GM12878 (cell line): ENCODE data around the gene DDHD1. TPM values are rescaled to one million over a fixed set of nuclear protein-coding genes. Genes with fewer than 3 reads are reported as not detected.

Experiments
- ATAC-seq: fragments of 200-7000 bp; cut with Tn5 transposase; 3 replicates; pipeline ENCODE4 v1.9.1; 2020; ENCODE audit warnings: mild to moderate bottlenecking, moderate library complexity
- BruUV-seq: library from RNA; stranded (reverse); fragments of 400-500 nt; replicated peaks from 2 replicates; lab custom pipeline; 2021; lab: Mats Ljungman, UMichigan
- CTCF ChIA-PET: fragments of 300-600 bp; sonication (Branson Sonifier 250); formaldehyde crosslinking; extraction: SDS; loops from one replicate; lab custom pipeline; 2021; ENCODE audit warnings: inconsistent platforms; lab: Yijun Ruan, JAX
- POLR2A ChIA-PET: fragments of 350-600 bp; formaldehyde crosslinking; extraction: SDS; loops from one replicate; lab custom pipeline; 2021; ENCODE audit warnings: inconsistent platforms; lab: Charles Lee
- RAD21 ChIA-PET: fragments of 300-600 bp; sonication (Branson Sonifier 250); formaldehyde crosslinking; loops from one replicate; lab custom pipeline; 2023; ENCODE audit warnings: antibody characterized with exemption; ENCODE audit not compliant: unreplicated experiment; lab: Charles Lee
- SMC1A ChIA-PET: fragments of 300-600 bp; sonication (Branson Sonifier 250); formaldehyde crosslinking; loops from one replicate; lab custom pipeline; 2023; ENCODE audit not compliant: unreplicated experiment, uncharacterized antibody; lab: Charles Lee
- DNase-seq: peaks from one replicate; pipeline ENCODE4 v3.0.0-alpha.2; 2011; ENCODE audit warnings: low read depth, low spot score
- FAIRE-seq: peaks from 3 replicates; lab custom pipeline; 2011; peaks lifted over from hg19 to GRCh38; lab: Jason Lieb, UNC
- H2AFZ ChIP-seq: 2 replicates; pipeline ENCODE4 v1.6.0; 2011; ENCODE audit warnings: low read depth, low read length, control low read depth; ENCODE audit not compliant: control insufficient read depth
- H3K27ac ChIP-seq: 2 replicates; pipeline ENCODE4 v1.5.1; 2011; ENCODE audit warnings: control low read depth; ENCODE audit not compliant: control insufficient read depth, insufficient read depth
- H3K27me3 ChIP-seq, 2 experiments: replicated peaks in 1 of 2; 2 replicates each; pipeline versions ENCODE4 v1.6.0 to v1.6.1; 2011; ENCODE audit warnings: low read length in 1 of 2; ENCODE audit not compliant: control insufficient read depth in 2 of 2, insufficient read depth in 2 of 2
- H3K36me3 ChIP-seq, 2 experiments: 2 replicates each; pipeline ENCODE4 v1.5.1; 2011; ENCODE audit warnings: low read length in 1 of 2; ENCODE audit not compliant: control insufficient read depth in 2 of 2, insufficient read depth in 2 of 2
- H3K4me1 ChIP-seq: 2 replicates; pipeline ENCODE4 v1.6.1; 2011; ENCODE audit warnings: mild to moderate bottlenecking, low read length, moderate library complexity, mixed read lengths; ENCODE audit not compliant: control insufficient read depth, insufficient read depth
- H3K4me2 ChIP-seq: 2 replicates; pipeline ENCODE4 v1.6.0; 2011; ENCODE audit warnings: control low read depth; ENCODE audit not compliant: control insufficient read depth, insufficient read depth
- H3K4me3 ChIP-seq: fragments of 200-600 bp; sonication (generic); 2 replicates; pipeline ENCODE4 v1.5.1; 2016
- H3K79me2 ChIP-seq: 2 replicates; pipeline ENCODE4 v1.6.0; 2011; ENCODE audit warnings: low read length; ENCODE audit not compliant: control insufficient read depth, insufficient read depth
- H3K9ac ChIP-seq: 2 replicates; pipeline ENCODE4 v1.8.0; 2011; ENCODE audit warnings: low read length, control low read depth, mixed read lengths; ENCODE audit not compliant: control insufficient read depth, insufficient read depth
- H3K9me3 ChIP-seq: replicated peaks from 3 replicates; pipeline ENCODE4 v1.5.1; 2011; ENCODE audit warnings: mild to moderate bottlenecking, low read length; ENCODE audit not compliant: control insufficient read depth, insufficient read depth
- H4K20me1 ChIP-seq: 2 replicates; pipeline ENCODE4 v1.6.0; 2011; ENCODE audit not compliant: control insufficient read depth, insufficient read depth
- CBFB ChIP-seq: IDR thresholded peaks from 2 replicates; pipeline ENCODE4 v1.6.1; 2016; ENCODE audit warnings: antibody characterized with exemption, low read depth
- CBX5 ChIP-seq: sonication (generic); IDR thresholded peaks from 2 replicates; pipeline ENCODE4 v1.6.1; 2016; ENCODE audit warnings: low read depth, moderate library complexity, mild to moderate bottlenecking, inconsistent platforms
- CHD4 ChIP-seq: fragments of 200-600 bp; sonication (generic); IDR thresholded peaks from 2 replicates; pipeline ENCODE4 v1.6.1; 2016; ENCODE audit warnings: mild to moderate bottlenecking
- E2F4 ChIP-seq: IDR thresholded peaks from 2 replicates; pipeline ENCODE4 v1.6.1; 2012; ENCODE audit warnings: low read depth, low read length, improper control_type of control experiment
- FOXM1 ChIP-seq: IDR thresholded peaks from 2 replicates; pipeline ENCODE4 v1.6.1; 2012; ENCODE audit warnings: low read depth, mild to moderate bottlenecking, inconsistent platforms, low read length, moderate library complexity
- HDAC6 ChIP-seq: fragments of 200-600 bp; sonication (generic); IDR thresholded peaks from one replicate; pipeline ENCODE4 v1.8.0; 2017; ENCODE audit warnings: antibody characterized with exemption; ENCODE audit not compliant: unreplicated experiment
- IRF5 ChIP-seq: fragments of 450-650 bp; IDR thresholded peaks from 2 replicates; pipeline ENCODE4 v1.6.1; 2017; ENCODE audit warnings: borderline replicate concordance
- PAX8 ChIP-seq: fragments of 450-650 bp; IDR thresholded peaks from 2 replicates; pipeline ENCODE4 v1.6.1; 2017; ENCODE audit warnings: mild to moderate bottlenecking, moderate library complexity
- POLR2A ChIP-seq: IDR thresholded peaks from 2 replicates; pipeline ENCODE4 v1.6.1; 2011; ENCODE audit warnings: low read depth, mild to moderate bottlenecking, low read length
- SIX5 ChIP-seq: IDR thresholded peaks from 2 replicates; pipeline ENCODE4 v1.6.1; 2011; ENCODE audit warnings: mild to moderate bottlenecking, low read depth, low read length, moderate library complexity; ENCODE audit not compliant: severe bottlenecking
- SPI1 ChIP-seq: IDR thresholded peaks from 2 replicates; pipeline ENCODE4 v1.6.1; 2011; ENCODE audit warnings: low read depth, mild to moderate bottlenecking, low read length, moderate library complexity, borderline replicate concordance; ENCODE audit not compliant: insufficient read depth
- SUPT20H ChIP-seq: IDR thresholded peaks from 2 replicates; pipeline ENCODE4 v1.6.1; 2011; ENCODE audit warnings: low read depth, mild to moderate bottlenecking, low read length, moderate library complexity, borderline replicate concordance; ENCODE audit not compliant: control insufficient read depth
- TAF1 ChIP-seq: IDR thresholded peaks from 2 replicates; pipeline ENCODE4 v1.6.1; 2011; ENCODE audit warnings: mild to moderate bottlenecking, low read depth, low read length, borderline replicate concordance
- TBL1XR1 ChIP-seq: IDR thresholded peaks from 2 replicates; pipeline ENCODE4 v1.6.1; 2012; ENCODE audit warnings: low read depth, low read length, improper control_type of control experiment
- USF1 ChIP-seq: IDR thresholded peaks from 2 replicates; pipeline ENCODE4 v1.6.1; 2011; ENCODE audit warnings: borderline replicate concordance, low read depth, mild to moderate bottlenecking, moderate library complexity, mixed read lengths, low read length; ENCODE audit not compliant: insufficient read depth; ENCODE audit errors: extremely low read length
- YBX1 ChIP-seq: fragments of 450-650 bp; IDR thresholded peaks from 2 replicates; pipeline ENCODE4 v1.6.1; 2016; ENCODE audit warnings: antibody characterized with exemption
- ZNF384 ChIP-seq: IDR thresholded peaks from 2 replicates; pipeline ENCODE4 v1.6.1; 2012; ENCODE audit warnings: low read depth, mild to moderate bottlenecking, low read length, improper control_type of control experiment, borderline replicate concordance
- ZZZ3 ChIP-seq: IDR thresholded peaks from 2 replicates; pipeline ENCODE4 v1.6.1; 2011; ENCODE audit warnings: low read depth; ENCODE audit not compliant: control insufficient read depth, insufficient read length
- WGBS: methylation state at CpG from one replicate; pipeline ENCODE4 v1.1.6; 2016; ENCODE audit warnings: low lambda C conversion rate; ENCODE audit not compliant: insufficient replicate concordance, insufficient coverage; ENCODE audit errors: missing lambda C conversion rate; 5-methylcytosine and 5-hydroxymethylcytosine counted together
- in situ Hi-C: fragments of 300-500 bp; cut with MboI; formaldehyde crosslinking; loops from 9 replicates; pipeline ENCODE4 v1.14.3; 2018; ENCODE audit warnings: mixed read lengths
- intact Hi-C: fragments of 100-400 bp; cut with micrococcal nuclease; formaldehyde crosslinking; loops from one replicate; pipeline ENCODE4 v1.14.2; 2022; ENCODE audit not compliant: unreplicated experiment
- polyA plus RNA-seq, 11 experiments: library from polyadenylated mRNA; depleted of rRNA in 4 of 11; unstranded in 6 of 11; stranded (reverse) in 5 of 11; fragments of >200 nt; fragmentation: Nextera tagmentation in 4 of 11; fragmentation: Illumina TruSeq in 1 of 11; extraction: Ambion mirVana in 4 of 11; extraction: Trizol in 1 of 11; gene quantifications; 1 replicate in 1 of 11; 2 replicates in 10 of 11; pipeline versions ENCODE4 v1.2.1 to v1.2.3, GENCODE V29; 2011 to 2016; ENCODE audit warnings: inconsistent platforms in 2 of 11, missing spikeins in 2 of 11, low read depth in 1 of 11
- total RNA-seq, 4 experiments: library from RNA; depleted of rRNA in 3 of 4; stranded (reverse); fragments of >200 nt in 3 of 4; fragmentation: Illumina TruSeq in 1 of 4; extraction: Trizol in 1 of 4; gene quantifications; 2 replicates each; pipeline versions ENCODE4 v1.2.1 to v1.2.3, GENCODE V29; 2013 to 2021

Gene DDHD1
- total and polyA plus RNA-seq, 10 of the 15 experiments (the other 5 are each of a cell fraction or from before 2014, with no cell fraction given): 7.7 to 52.3 (median 28.5) TPM

GRCh38 chr14:53032161-53032803 is 120.8 kb downstream of the DDHD1 start:
- no peak overlapping the region for H3K4me2 ChIP-seq
- H4K20me1 ChIP-seq: no peaks in the 10 kb centered on the region
- in situ Hi-C loops: no loop called here
- WGBS: 95% methylated on average over 2 of the region's 2 CpGs
- H3K27me3 ChIP-seq: no peaks in the 10 kb centered on the region
- H3K9ac ChIP-seq: no peak overlapping the region
- ChIA-PET SMC1A (interaction anchor here (1.3 kb wide), 1 partner anchor 11 kb away, joined by 3 read pairs; no protein-coding TSS in a partner anchor), RAD21 (no interaction called here), POLR2A (no interaction called here), CTCF (interaction anchor here (0.6 to 1.3 kb wide), 3 partner anchors 11 to 617 kb away, joined by 3 read pairs; no protein-coding TSS in a partner anchor)
- H3K27ac ChIP-seq: no peak overlapping the region
- FAIRE-seq (no peak), ATAC-seq (no peak), DNase-seq (no peak)
- no peaks in the 10 kb centered on the region for H3K79me2 ChIP-seq
- BruUV-seq: no TSS peak
- no peaks in the 10 kb centered on the region for H3K9me3 ChIP-seq
- H3K36me3 ChIP-seq: peaks cover 0 to 18% of the 10 kb centered on the region in 2 experiments; a peak in 2 of 4 replicates
- TF ChIP-seq SIX5 (no peak), HDAC6 (no peak), USF1 (no peak), TAF1 (no peak), E2F4 (no peak), IRF5 (no peak), TBL1XR1 (no peak), POLR2A (no peak), SPI1 (no peak), FOXM1 (no peak), SUPT20H (no peak), ZZZ3 (no peak), CBX5 (no peak), YBX1 (no peak), CHD4 (no peak), CBFB (no peak), PAX8 (no peak), ZNF384 (no peak)
- no peak overlapping the region for H3K4me3 ChIP-seq
- no peak overlapping the region for H2AFZ ChIP-seq
- H3K4me1 ChIP-seq: no peaks in the 10 kb centered on the region
- intact Hi-C loops: no loop called here
